ENCODE measurements around the gene SLC16A5.

The SLC16A5 gene

DNA sequence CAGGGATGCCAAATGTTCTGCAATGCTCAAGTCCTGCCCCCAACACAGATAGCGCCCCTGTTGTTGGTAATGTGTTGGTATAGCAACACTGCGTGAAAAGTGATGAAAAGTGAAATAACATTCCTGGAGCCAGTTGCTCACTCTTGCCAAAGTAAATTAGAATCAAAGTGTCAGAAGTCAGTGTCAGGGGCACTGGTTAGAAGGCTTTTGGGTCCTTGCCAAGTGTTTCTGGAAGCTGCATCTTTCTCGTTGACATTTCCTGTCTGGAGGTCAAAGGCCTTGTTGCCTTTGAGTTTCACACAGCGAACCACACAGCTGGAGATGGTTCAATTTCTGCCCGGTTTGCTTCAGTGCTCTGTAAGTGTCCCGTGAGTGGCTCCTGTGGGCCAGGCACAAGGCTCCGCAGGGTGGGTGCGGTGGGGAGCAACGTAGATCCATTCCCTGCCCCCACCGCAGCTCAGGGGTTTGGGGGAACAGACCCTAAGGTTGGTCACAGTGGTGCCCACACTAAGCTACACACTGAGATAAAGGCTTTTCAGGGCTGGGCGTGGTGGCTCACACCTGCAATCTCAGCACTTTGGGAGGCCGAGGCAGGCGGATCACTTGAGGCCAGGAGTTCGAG, 3.6 kb upstream of the SLC16A5 start:
- in situ Hi-C loops (cut with HindIII; ENCODE audit: low sequenced_read_pairs): no loop called here

DNA sequence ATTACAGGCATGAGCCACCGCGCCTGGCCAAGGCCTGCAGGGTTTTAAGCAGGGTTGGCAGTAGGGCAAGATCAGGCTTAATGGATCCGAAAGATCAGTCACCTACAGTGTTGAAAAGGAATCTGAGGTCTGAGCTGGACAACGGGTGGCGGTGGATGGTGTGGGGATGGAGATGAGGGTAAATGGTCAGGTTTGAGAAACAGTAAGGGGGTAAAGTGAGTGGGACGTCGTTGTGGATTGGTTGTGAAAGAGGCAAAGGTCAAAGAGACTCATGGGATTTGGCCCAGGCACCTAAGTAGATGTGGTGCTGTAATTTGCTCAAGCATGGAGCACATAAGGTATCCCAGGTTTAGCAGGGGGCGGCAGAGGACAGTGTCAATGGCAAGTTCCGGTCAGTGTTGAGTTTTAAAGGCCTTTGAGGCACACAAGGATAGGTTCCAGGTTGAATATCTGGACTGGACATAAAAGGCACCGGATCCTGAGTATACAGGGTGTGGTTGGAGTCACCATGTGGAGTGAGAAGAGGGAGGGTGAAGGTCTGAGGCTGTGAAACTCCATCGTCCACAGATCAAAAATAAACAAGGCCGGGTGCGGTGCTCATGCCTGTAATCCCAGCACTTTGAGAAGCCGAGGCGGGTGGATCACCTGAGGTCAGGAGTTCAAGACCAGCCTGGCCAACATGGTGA, 1.1 kb upstream of the SLC16A5 start:
- in situ Hi-C loops (cut with HindIII; ENCODE audit: low sequenced_read_pairs): no loop called here

DNA sequence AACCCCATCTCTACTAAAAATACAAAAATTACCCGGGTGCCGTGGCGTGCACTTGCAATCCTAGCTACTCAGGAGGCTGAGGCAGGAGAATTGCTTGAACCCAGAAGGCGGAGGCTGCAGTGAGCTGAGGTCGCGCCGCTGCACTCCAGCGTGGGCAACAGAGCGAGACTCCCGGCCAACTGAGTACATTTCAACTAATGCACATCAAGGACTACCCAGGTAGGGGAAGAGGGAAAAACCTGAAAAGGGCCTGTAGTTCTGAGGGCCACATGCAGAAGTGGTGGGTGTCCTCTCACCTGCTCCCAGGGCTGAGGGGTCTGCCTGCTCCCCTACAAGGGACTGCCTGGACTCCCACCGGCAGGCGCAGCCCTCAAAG, 584 bp upstream of the SLC16A5 start:
- in situ Hi-C loops (cut with HindIII; ENCODE audit: low sequenced_read_pairs): no loop called here

DNA sequence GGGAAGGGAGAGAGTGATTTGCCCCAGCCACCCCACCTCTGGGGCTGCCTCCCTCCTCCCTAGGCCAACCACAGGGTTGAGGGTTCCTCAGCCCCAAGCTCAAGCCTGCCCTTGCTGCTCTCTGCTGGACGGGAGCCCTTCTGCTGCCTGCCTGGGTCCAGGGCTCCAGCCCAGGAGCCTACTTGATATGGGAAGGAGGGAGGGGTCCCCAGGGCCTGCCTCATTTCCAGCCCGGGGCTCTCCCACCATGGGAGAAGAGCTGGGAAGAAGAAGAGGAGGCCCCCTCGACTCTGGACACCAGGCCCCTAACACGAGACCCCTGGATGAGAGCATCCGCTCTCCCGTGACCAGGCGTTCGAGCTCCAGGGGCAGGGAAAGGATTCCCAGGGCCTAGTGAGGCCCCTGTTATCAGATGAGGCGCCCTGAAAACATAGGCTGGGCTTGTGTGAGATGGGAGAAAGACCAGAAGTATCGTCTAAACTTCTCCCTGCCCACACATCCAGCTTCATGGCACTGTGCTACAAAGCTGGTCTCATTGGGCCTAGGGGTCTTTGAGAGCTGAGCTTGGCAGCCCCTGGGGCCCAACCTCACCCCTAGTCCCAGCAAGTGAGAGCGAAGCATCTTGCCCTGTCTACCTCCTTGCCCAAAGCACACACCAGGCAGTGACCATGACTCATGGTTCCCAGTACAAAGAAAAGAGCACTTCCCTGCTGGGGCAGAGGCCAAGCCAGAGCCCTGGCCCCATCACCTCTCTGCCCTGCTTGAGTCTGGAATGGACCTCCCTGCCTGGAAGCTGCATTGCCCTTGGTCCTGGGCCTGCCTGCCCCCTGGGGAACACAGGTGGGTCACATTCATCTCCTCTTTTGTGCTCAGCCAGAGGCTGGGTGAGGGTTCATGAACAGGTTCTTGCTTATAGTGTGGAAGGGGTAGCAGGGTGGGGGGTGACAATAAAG, 987 bp downstream of the SLC16A5 start:
- in situ Hi-C loops (cut with HindIII; ENCODE audit: low sequenced_read_pairs): no loop called here

DNA sequence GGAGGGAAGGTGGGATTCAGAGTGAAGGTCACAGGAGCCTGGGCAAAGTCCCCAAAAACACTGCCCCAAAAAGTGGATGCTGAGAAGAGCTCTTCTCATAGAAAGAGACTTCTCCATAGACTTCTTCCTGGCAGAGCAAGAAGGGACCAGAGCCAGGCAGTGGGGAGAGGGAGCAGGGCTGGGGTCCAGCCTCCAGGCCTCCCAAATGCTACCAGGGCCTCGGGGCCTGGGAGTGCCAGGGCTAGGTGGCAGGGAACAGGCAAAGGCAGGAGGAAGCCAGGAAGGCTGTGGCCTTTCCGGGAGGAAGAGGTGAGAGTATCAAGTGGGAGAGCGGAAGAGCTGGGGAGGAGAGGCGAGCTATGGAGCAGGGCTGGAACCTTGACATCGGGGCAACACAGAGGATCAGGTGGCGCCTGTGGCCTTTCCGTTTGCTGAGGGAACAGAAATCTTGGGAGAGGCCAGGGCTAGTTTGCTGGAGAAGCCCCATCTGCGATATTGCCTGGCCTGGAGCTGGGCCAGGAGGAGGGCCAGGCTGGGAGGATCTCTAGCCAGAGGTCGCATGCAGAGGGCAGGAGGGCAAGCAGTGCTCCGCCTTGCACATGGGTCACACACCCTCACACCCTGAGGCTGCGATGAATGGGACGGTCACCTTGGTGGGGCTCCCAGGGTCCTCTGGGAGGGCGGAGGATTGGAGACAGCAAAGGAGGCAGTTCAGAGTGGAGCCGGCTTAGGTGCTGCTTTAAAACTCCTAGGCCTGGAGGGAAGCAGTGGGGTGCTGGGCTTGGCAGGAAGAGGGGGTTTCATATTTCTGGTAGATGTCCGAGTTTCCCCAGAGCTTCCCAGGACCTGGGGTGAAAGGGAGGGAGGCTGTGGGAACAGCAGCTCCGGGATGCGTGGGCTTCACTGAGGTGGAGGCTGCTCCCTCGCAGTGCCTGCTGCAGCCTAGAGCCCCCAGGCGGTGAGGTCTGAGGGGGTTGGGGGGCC, 3.4 kb downstream of the SLC16A5 start:
- in situ Hi-C loops (cut with HindIII; ENCODE audit: low sequenced_read_pairs): no loop called here

DNA sequence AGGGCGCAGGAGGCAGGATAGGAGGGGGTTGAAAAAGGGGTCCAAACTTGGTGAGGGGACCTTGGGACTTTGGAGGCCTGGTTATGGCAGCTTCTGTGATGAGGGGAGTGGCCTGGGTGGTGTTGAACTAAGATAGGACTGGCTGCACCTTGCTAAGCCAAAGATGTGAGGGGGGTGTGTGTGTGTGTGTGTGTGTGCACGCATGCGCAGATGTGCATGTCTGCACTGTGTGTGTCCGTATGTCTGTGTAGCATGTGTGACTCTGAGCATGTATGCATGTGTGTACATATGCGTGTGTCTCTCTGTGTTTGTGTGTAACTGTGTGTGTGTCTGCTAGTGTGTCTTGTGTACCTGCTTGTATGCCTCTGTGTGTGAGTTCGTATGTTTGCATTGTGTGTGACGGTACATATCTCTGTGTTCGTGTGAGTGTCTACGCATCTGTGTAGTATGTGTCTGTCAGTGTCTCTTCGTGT, 4.1 kb downstream of the SLC16A5 start:
- in situ Hi-C loops (cut with HindIII; ENCODE audit: low sequenced_read_pairs): no loop called here

DNA sequence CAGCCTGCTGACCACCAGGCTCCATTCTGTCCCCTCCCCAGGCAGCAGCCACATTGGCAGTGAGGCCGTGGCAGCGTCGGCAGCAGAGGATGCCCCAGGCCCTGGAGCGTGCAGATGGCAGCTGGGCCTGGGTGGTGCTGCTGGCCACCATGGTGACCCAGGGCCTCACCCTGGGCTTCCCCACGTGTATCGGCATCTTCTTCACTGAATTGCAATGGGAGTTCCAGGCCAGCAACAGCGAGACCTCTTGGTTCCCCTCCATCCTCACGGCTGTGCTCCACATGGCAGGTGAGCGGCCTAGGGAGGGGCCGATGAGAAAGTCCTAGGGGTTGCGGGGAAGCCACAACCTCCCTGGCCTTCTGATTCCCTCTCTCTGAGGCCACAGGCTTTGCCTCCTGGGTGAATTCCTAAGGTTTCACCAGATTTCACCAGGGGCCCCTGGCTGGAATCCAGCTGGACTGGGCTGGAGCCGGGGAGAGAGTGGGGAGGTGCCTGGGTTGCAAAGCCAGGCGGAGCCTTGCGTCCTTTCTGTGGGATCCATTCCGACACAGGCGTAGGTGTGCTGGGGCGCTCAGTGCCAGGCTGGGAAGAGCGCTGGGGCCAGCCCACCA, 5.9 kb downstream of the SLC16A5 start:
- in situ Hi-C loops (cut with HindIII; ENCODE audit: low sequenced_read_pairs): no loop called here

DNA sequence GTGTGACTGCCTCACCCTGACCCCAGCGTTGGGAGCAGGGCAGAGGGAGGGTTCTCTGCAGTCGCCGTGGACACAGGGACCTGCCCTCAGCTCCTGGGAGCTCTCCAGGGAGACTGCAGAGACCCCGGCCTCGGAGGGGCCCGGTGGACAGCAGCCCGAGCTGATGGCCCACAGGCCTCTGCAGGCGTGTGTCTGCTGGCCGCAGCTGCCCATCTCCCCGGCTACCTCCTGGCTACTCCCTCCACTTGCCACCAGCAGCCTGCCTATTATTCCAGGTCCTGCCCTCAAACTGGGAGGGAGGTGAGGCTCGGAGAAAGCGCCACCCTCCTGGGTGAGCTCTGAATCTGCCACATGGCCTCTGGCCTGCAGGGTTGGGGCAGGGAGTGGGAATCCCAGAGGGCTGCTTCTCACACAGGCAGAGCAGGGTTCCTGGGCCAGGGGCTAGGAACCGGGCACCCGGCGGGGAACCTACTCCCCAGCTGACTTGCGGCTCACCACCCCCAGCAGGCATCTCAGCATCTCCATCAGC, 7.2 kb downstream of the SLC16A5 start:
- in situ Hi-C loops (cut with HindIII; ENCODE audit: low sequenced_read_pairs): no loop called here

DNA sequence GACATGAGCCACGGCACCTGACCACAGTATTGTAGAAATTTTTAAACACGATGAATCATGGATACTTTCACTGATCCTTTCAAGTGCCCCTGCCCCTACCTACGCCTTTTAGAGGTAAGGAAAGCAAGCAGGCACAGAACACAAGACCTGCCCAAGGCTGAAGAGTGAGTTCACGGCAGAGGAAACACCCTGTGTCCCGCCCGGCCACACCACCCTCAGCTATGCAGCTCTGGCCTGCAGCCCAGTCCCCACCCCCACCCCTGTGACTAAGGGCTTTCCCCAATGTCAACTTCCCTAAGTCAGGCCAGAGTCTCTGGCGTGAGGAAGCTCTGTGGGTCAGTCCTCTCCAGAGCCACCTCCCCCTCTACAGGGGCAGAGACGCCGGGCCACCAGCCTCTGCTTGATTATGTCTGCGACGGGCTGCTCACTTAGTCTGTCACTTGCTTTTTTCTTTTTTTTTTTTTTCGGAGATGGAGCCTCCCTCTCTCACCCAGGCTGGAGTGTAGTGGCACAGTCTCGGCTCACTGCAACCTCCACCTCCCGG, 8.4 kb downstream of the SLC16A5 start:
- in situ Hi-C loops (cut with HindIII; ENCODE audit: low sequenced_read_pairs): no loop called here

DNA sequence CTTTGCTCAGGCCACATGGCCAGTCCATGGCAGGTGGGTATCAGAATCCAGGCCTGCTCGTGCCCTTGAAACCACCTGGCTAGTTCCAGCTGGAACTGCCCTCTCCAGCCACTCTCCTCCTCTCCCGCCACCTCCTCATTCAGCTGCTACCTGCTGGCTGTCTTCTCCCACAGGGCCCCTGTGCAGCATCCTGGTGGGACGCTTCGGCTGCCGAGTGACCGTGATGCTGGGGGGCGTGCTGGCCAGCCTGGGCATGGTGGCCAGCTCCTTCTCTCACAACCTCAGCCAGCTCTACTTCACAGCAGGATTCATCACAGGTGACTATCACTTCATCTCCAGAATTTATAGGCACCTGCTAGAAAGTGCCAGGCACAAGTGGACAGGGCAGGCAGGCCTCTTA, 10.1 kb downstream of the SLC16A5 start:
- in situ Hi-C loops (cut with HindIII; ENCODE audit: low sequenced_read_pairs): no loop called here

DNA sequence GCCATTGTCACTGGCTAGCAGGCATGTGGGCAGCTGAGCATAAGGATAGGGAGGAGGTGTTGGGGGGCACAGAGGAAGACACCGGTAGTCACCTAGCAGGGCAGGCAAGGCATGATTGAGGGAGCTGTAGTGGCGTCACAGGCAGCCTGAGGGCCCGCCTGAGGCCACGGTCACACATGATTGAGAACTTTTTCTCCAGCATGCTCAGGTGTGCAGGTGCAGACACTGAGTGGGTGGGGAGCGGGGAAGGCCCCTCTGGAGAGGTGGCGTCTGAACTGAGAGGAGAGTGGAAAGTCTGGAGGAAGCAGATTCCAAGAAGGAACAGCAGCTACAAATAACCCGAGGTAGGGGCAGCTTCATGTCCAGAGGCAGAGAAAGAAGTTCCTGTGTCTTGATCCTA, 11.1 kb downstream of the SLC16A5 start:
- in situ Hi-C loops (cut with HindIII; ENCODE audit: low sequenced_read_pairs): no loop called here

DNA sequence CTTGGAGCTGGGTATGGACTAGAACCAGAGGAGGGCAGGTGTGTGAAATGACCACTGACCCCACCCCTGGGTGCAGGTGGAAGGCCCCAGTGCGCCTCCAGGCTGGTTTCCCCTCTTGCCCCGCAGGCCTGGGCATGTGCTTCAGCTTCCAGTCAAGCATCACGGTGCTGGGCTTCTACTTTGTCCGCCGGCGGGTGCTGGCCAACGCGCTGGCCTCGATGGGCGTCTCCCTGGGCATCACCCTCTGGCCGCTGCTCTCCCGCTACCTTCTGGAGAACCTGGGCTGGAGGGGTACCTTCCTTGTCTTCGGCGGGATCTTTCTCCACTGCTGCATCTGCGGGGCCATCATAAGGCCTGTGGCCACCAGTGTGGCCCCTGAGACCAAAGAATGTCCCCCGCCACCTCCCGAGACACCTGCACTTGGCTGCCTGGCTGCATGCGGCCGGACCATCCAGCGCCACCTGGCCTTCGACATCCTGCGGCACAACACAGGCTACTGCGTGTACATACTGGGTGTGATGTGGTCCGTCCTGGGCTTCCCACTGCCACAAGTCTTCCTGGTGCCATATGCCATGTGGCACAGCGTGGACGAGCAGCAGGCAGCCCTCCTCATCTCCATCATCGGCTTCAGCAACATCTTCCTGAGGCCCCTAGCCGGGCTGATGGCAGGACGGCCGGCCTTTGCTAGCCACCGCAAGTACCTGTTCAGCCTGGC, 12.3 kb downstream of the SLC16A5 start:
- in situ Hi-C loops (cut with HindIII; ENCODE audit: low sequenced_read_pairs): no loop called here

DNA sequence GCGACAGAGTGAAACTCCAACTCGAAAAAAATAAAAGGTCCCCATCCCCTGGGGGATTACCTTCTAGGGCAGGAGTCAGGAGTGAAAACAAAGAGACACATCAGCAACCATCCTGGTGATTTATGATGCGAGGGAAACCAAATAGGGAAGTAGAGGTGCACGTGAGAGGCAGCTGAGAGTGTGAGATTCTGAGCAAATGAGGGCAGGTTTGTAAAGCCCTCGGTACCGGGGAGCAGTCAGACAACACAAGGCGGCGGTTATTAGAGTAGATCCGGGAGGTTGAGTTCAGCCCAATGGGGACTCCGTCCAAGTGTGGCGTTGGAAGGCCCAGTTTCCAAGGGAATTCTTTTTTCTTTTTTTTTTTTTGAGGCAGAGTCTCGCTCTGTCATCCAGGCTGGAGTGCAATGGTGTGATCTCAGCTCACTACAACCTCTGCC, 14.6 kb downstream of the SLC16A5 start:
- in situ Hi-C loops (cut with HindIII; ENCODE audit: low sequenced_read_pairs): no loop called here

DNA sequence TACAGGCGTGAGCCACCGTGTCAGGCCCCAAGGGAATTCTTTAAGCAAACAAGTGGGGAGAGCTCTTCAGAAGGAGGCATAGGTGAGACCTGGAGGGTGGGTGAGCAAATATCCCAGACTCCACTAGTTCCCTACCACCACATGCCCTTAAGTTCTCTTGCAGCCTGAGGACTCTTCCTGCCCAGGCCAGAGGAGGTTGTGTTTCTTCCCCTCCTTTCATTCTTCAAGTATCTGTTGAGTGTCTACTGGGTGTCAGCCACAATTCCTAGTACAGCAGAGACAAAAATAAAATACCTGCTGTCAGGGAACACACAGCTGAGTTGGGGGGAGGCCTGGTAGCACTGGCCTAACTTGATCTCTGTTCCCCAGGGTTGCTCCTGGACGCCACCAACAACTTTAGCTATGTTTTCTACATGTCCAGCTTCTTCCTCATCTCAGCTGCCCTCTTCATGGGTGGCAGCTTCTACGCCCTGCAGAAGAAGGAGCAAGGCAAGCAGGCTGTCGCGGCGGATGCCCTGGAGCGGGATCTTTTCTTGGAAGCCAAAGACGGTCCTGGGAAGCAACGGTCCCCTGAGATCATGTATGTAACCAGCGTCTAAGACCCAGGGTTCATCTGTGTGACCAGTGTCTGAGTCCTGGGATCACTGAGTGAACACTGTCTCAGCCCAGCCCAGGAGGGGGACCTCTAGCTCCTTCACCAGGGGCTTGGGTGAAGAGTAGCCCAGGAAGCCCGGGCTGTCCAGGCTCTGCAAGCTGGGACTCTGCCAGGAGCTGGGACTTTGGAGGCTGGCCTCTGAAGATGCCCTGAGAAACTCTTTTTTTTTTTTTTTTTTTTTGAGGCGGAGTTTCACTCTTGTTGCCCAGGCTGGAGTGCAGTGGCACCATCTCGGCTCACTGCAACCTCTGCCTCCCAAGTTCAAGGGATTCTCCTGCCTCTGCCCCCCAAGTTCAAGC, 16.1 kb downstream of the SLC16A5 start:
- in situ Hi-C loops (cut with HindIII; ENCODE audit: low sequenced_read_pairs): no loop called here

DNA sequence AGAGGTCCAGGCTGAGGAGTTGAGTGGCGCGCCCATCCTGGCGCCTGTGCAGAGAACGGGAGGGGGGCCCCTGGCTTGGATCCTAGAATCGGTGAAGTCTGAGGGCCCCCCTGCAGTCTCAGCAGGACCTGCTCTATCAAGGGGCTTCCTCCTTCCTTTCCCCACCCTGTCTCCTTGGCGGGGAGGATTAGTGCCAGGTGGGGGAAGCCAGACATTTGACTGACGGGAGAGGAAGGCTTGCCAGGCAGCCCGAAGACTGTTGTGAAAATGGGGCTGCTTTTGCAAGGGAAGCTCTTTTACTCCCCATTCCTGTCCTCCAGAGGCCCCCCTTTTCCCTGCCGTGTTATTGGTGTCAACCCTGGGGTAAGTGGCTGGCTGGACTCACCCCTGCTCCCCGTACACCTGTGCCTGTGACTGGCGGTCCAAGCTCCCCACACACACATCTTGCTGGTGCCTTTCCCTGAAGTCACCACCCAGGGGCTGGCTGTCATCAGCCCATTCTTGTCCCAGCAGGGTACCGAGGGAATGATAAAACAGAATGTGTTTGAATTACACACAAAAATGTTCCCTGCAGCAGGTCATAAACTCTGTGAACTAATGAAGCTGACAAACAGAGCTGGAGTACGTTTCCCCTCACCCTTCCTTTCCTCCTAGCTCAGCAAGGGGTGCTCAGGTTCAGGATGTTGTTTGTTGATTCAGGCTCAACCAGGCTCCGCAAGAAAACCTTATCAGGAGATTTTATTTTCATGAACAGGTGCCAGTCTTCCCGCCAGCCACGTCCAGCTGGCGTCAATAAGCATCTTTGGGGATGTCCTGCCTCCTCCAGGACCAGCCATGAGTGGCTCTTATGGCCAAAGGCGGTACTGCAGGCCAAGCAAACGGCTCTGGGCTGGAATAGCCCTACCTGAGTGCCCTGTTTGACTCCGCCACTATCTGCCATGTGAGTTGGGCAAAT, 17.6 kb downstream of the SLC16A5 start:
- in situ Hi-C loops (cut with HindIII; ENCODE audit: low sequenced_read_pairs): no loop called here

DNA sequence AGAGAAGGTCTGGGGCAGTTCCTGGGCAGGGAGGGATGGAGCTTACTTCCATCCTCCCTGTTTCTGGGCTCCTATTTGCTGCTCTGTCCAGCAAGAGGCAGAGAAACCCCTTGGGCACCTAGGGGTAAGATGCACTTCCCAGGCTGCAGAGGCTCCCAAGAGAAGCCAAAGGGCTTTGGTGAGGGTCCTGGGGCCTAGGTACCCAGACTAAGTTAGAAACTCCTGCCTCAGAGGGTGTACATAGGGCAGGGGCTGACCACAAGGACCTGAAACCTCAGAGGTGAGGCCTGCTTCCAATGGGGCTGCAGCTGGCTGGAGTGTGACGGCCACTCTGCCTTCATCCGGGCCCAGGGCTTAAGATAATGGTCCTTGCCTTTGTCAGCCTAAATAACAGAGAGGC, 20.4 kb downstream of the SLC16A5 start:
- in situ Hi-C loops (cut with HindIII; ENCODE audit: low sequenced_read_pairs): no loop called here

DNA sequence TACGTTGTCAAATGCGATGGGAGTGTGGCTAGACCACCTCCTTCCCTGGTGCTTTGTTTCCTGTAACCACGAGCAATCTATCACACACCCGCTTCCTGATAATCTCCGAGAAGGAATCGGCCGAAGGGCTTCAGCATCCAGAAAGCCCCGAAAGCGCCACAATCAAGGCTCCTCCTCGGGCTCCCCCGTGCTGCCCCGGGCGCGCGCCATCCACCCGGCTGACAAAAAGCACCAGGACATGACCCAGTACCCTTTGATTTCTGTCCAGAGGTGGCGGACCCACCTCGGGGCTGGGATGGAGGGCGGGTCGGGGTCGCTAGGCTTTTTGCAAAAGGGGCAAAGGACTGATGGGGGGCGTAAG, 21.3 kb downstream of the SLC16A5 start:
- in situ Hi-C loops (cut with HindIII; ENCODE audit: low sequenced_read_pairs): no loop called here

All from DLD1 (cell line).